ENCODE measurements around the gene RADIL. TPM values are rescaled to one million over a fixed set of nuclear protein-coding genes. Genes with fewer than 3 reads are reported as not detected.

RADIL gene
- total RNA-seq, 1 experiment from 2014 or later: not detected

- H3K36me3 Mint-ChIP-seq (ENCODE audit: insufficient read depth, unreplicated experiment): no peaks in the 10 kb centered on the region
- ChIA-PET POLR2A (interaction anchor here (1.3 kb wide), 1 partner anchor 575 kb away, joined by 3 read pairs; no protein-coding TSS in a partner anchor), CTCF (interaction anchor here (0.7 to 1.4 kb wide), 2 partner anchors 228 to 1246 kb away, joined by 3 to 5 read pairs; no protein-coding TSS in a partner anchor)
- H3K4me3 Mint-ChIP-seq (ENCODE audit: unreplicated experiment): no peak overlapping the region
- peaks cover 34% of the 10 kb centered on the region for H3K27me3 Mint-ChIP-seq (ENCODE audit: insufficient read depth, unreplicated experiment)
- H3K27ac Mint-ChIP-seq (ENCODE audit: low read depth, unreplicated experiment): no peak overlapping the region
- H3K9me3 Mint-ChIP-seq (ENCODE audit: unreplicated experiment): no peaks in the 10 kb centered on the region
- intact Hi-C loops (cut with micrococcal nuclease): no loop called here
- H3K4me1 Mint-ChIP-seq (ENCODE audit: insufficient read depth, unreplicated experiment): no peaks in the 10 kb centered on the region
- TF ChIP-seq CTCF (IDR thresholded peaks at IDR 0.05; ENCODE audit: unreplicated experiment): no peak
- no TSS peak for BruUV-seq (replicated peaks)
- no peak for DNase-seq (ENCODE audit: unreplicated experiment)
Observed at GRCh38 chr7:4856336-4857057, 27.0 kb downstream of the RADIL start.

- H3K27ac Mint-ChIP-seq (ENCODE audit: low read depth, unreplicated experiment): no peak overlapping the region
- no peaks in the 10 kb centered on the region for H3K4me1 Mint-ChIP-seq (ENCODE audit: insufficient read depth, unreplicated experiment)
- TF ChIP-seq CTCF (IDR thresholded peaks at IDR 0.05; ENCODE audit: unreplicated experiment): no peak
- BruUV-seq (replicated peaks): no TSS peak
- H3K4me3 Mint-ChIP-seq (ENCODE audit: unreplicated experiment): no peak overlapping the region
- DNase-seq (ENCODE audit: unreplicated experiment): no peak
- H3K9me3 Mint-ChIP-seq (ENCODE audit: unreplicated experiment): no peaks in the 10 kb centered on the region
- peaks cover 30% of the 10 kb centered on the region for H3K27me3 Mint-ChIP-seq (ENCODE audit: insufficient read depth, unreplicated experiment)
- intact Hi-C loops (cut with micrococcal nuclease): no loop called here
- ChIA-PET CTCF (interaction anchor here (0.6 to 1.4 kb wide), 3 partner anchors 29 to 230 kb away, joined by 3 to 5 read pairs (median 3); partner anchors contain the start of gene RADIL), POLR2A (interaction anchor here (0.7 kb wide), 1 partner anchor 9 kb away, joined by 4 read pairs; no protein-coding TSS in a partner anchor)
- H3K36me3 Mint-ChIP-seq (ENCODE audit: insufficient read depth, unreplicated experiment): no peaks in the 10 kb centered on the region
Observed at GRCh38 chr7:4854916-4855315, 28.6 kb downstream of the RADIL start.

GRCh38 chr7:4851459-4852422 lies 31.8 kb downstream of the RADIL start:
- Mint-ChIP-seq H3K27me3 (ENCODE audit: insufficient read depth, unreplicated experiment) (peaks cover 11% of the 10 kb centered on the region), H3K9me3 (ENCODE audit: unreplicated experiment) (no peaks in the 10 kb centered on the region), H3K36me3 (ENCODE audit: insufficient read depth, unreplicated experiment) (no peaks in the 10 kb centered on the region), H3K4me3 (ENCODE audit: unreplicated experiment) (no peak overlapping the region), H3K27ac (ENCODE audit: low read depth, unreplicated experiment) (no peak overlapping the region), H3K4me1 (ENCODE audit: insufficient read depth, unreplicated experiment) (no peaks in the 10 kb centered on the region)
- ChIA-PET CTCF (interaction anchor here (0.7 to 3.0 kb wide), 2 partner anchors 104 to 233 kb away, joined by 3 to 11 read pairs; no protein-coding TSS in a partner anchor), POLR2A (no interaction called here)
- BruUV-seq (replicated peaks): no TSS peak
- DNase-seq (ENCODE audit: unreplicated experiment): peak; percentile 30
- intact Hi-C loops (cut with micrococcal nuclease): no loop called here
- TF ChIP-seq CTCF (IDR thresholded peaks at IDR 0.05; ENCODE audit: unreplicated experiment): no peak

Measured in MCF 10A (cell line).